HL-60 (cell line): ENCODE data around the gene KMT5B.
A peak's percentile ranks its signal among the peaks of the same experiment; 100 is the strongest.

ENCODE experiments used
- CTCF ChIP-seq: IDR thresholded peaks from one replicate; pipeline ENCODE4 v1.5.1; 2011; ENCODE audit warnings: low read length, control low read depth, inconsistent platforms; ENCODE audit not compliant: insufficient read depth
- GABPA ChIP-seq: IDR thresholded peaks from 2 replicates; pipeline ENCODE4 v1.6.1; 2012; ENCODE audit warnings: low read depth
- POLR2AphosphoS5 ChIP-seq: IDR thresholded peaks from 2 replicates; pipeline ENCODE4 v1.6.1; 2012; ENCODE audit warnings: low read depth
- REST ChIP-seq: IDR thresholded peaks from 2 replicates; pipeline ENCODE4 v1.6.1; 2012; ENCODE audit warnings: low read depth; ENCODE audit not compliant: insufficient replicate concordance

- no peak for TF ChIP-seq CTCF
- TF ChIP-seq POLR2AphosphoS5: 0 out of 2 replicates have a peak, but pooled peaks have one; percentile 46
- TF ChIP-seq REST: peak; percentile 49
- TF ChIP-seq GABPA: no peak
Measured at GRCh38 chr11:68213555-68214172, 568 bp upstream of the KMT5B start.
